Measurements from ENCODE around the gene SKI.
"Not testable (repeated sequence)": the region's sequence is repeated elsewhere in the genome, so short reads cannot be mapped to it uniquely, and the experiment has no call there.

SKI gene

GRCh38 chr1:2252423-2252822, 24.3 kb downstream of the SKI start:
- H3K9me3 Mint-ChIP-seq = peaks cover 2% of the 10 kb centered on the region
- no peak for ATAC-seq
- H3K27me3 Mint-ChIP-seq = no peaks in the 10 kb centered on the region
- H3K4me3 Mint-ChIP-seq = no peak overlapping the region
- H3K36me3 Mint-ChIP-seq = peaks cover 6% of the 10 kb centered on the region
- H3K4me1 Mint-ChIP-seq = peaks cover 52% of the 10 kb centered on the region
- H3K27ac Mint-ChIP-seq = peak overlapping the region; percentile 43

DNA sequence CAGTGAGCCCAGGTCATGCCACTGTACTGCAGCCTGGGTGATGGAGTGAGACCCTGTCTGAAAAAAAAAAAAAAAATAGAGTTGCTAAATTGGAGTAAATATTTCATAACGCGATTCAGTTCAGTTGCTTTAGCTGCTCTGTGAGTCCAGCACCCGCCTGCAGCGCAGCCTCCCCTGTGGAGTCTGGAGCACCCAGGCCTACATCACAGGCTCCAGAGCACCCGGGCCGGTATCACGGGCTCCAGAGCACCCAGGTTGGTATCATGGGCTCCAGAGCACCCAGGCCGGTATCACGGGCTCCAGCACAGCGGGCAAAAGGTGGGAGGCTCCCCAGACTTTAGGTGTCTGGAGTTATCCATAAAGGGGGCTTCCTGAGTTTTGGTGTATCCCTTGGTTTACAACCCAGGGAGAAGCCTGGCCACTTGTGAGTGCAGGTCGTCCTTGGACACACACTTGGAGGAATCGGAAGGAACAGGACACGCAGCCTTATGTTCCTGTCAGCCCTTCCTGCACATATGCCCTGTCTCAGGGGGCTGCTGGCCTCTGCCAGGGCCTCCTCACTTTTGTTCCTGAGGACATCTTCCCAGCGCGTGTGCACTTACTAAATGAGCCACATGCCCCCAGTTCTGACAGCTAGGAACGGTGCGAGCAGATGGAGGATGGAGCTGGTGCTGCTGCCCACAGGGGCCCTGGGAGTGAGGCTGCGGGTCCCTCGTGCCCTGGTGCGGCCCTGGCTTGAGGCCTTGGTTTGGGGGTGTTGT, 25.1 kb downstream of the SKI start:
- H3K9me3 Mint-ChIP-seq = peaks cover 2% of the 10 kb centered on the region
- H3K27ac Mint-ChIP-seq = peak overlapping the region; percentile 43
- H3K27me3 Mint-ChIP-seq = no peaks in the 10 kb centered on the region
- peaks cover 51% of the 10 kb centered on the region for H3K4me1 Mint-ChIP-seq
- H3K4me3 Mint-ChIP-seq = no peak overlapping the region
- H3K36me3 Mint-ChIP-seq = peaks cover 6% of the 10 kb centered on the region
- no peak for ATAC-seq

DNA sequence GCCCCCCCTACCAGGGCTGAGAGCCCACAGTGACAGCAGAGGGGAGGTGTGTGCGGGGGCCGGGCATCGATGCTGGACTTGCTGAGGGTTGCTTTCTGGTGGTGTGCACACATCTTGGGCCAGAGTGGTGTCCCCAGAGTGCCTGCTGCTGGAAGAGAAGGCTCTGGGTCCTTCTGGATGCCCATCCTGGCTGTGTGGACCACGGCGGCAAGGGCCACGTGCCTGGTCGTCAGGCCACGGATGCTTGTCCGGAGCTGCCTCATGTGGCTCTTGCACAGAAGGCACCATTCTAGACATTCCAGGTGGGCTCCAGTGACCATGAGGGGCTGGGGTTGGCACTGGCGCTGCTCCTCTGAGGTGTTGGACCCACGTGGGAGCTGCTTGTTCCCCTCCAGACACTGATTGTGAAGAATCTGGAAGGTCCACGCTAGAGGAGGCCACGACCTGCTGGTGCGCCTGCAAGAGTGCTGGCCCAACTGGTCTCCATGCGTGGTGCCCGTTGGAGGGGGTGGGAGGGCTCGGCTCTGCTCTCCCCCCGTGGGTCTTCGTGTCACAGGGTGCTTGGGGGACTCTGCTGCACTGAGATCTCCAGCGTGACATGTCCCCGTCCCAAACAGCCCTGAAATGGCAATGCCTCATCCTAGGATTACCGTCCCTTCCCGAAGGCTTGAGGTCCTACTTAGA, 25.8 kb downstream of the SKI start:
- Mint-ChIP-seq H3K27ac (no peak overlapping the region), H3K4me1 (peaks cover 51% of the 10 kb centered on the region), H3K9me3 (peaks cover 2% of the 10 kb centered on the region), H3K27me3 (no peaks in the 10 kb centered on the region), H3K4me3 (no peak overlapping the region), H3K36me3 (peaks cover 6% of the 10 kb centered on the region)
- ATAC-seq = no peak

DNA sequence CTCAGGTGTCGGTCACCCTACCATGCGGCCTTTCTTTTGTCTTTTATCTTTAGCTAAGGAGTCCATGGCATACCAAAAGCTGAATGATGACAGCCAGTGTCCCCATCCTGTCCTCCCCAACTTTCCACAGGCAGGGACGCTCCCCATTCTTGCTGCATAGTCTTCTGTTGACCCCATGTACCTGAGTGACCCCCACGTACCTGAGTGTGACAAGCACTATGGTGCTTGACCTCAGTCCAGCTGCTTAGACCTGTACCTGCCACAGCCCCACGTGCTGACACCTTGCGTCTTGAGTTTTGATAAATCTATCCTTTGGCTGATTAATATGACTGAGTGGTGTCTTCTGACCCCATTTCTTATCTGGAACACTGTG, 26.9 kb downstream of the SKI start:
- no peaks in the 10 kb centered on the region for H3K27me3 Mint-ChIP-seq
- H3K27ac Mint-ChIP-seq = no peak overlapping the region
- peaks cover 2% of the 10 kb centered on the region for H3K9me3 Mint-ChIP-seq
- H3K36me3 Mint-ChIP-seq = peaks cover 6% of the 10 kb centered on the region
- no peak for ATAC-seq
- H3K4me3 Mint-ChIP-seq = no peak overlapping the region
- peaks cover 52% of the 10 kb centered on the region for H3K4me1 Mint-ChIP-seq

- peaks cover 6% of the 10 kb centered on the region for H3K36me3 Mint-ChIP-seq
- H3K27ac Mint-ChIP-seq = no peak overlapping the region
- no peak overlapping the region for H3K4me3 Mint-ChIP-seq
- peaks cover 50% of the 10 kb centered on the region for H3K4me1 Mint-ChIP-seq
- H3K9me3 Mint-ChIP-seq = peaks cover 2% of the 10 kb centered on the region
- ATAC-seq = peak; percentile 74
- no peaks in the 10 kb centered on the region for H3K27me3 Mint-ChIP-seq
Observed at GRCh38 chr1:2255420-2256369, 27.6 kb downstream of the SKI start.

DNA sequence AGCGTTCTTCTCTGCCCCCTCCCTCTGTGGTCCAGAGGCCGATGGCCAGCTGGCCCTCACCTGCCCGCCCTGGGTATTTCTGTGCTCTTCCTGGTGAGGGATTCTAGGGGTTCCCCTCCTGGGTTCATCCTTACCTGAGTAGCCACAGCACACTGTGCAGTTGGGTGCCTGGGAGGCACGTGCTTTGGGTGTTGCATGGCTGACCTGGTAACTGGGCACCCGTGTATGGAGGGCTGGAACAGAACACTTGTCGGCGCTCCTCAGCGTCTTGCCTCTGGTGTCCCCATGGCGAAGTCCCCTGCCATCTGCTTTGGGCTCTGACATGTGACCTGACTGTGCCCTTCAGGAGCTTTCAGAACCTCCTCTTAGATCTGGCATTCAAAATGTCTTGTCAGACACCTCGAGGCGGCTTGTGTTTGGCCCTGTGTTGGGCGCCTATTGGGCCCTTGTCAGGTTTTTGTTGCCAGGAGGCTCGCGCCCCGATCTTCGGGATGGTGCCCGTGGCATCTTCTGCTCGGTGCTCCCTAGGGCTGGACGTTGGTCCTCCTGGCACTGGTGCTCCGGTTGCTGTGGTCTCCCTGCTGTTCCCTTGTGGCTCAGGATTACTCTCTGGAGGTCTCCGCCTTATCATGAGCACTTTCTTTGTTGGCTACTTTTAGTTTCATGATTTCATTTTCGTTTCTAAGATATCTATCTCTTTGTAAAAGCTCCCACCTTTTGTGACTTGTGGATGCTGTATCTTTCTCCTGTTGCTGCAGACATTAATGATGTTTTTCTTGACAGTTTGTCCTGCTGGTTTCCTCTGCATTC, 28.5 kb downstream of the SKI start:
- ATAC-seq = no peak
- H3K36me3 Mint-ChIP-seq = peaks cover 6% of the 10 kb centered on the region
- H3K27me3 Mint-ChIP-seq = no peaks in the 10 kb centered on the region
- H3K4me1 Mint-ChIP-seq = peaks cover 50% of the 10 kb centered on the region
- H3K4me3 Mint-ChIP-seq = no peak overlapping the region
- no peak overlapping the region for H3K27ac Mint-ChIP-seq
- H3K9me3 Mint-ChIP-seq = peaks cover 2% of the 10 kb centered on the region

DNA sequence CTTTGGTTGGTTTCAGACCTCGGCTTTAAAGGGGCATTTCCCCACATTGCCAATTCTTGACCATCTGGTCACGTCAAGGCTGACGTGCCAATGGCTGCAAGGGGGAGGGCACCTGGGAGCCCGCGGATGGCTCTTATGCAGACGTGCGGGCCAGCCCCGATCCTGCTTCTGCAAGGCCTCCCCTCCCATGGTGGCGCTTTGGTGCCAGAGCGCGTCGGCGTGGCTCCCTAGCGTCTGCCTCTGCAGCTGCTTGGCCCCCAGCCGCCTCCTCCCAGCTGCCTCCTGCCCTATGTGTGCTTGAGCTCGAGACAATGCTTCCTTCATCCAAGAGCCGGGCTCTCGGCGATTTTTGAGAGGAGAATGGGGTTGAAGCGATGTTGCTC, 29.1 kb downstream of the SKI start:
- Mint-ChIP-seq H3K36me3 (peaks cover 6% of the 10 kb centered on the region), H3K9me3 (peaks cover 2% of the 10 kb centered on the region), H3K4me3 (no peak overlapping the region), H3K27ac (no peak overlapping the region), H3K27me3 (no peaks in the 10 kb centered on the region), H3K4me1 (peaks cover 48% of the 10 kb centered on the region)
- ATAC-seq = no peak

DNA sequence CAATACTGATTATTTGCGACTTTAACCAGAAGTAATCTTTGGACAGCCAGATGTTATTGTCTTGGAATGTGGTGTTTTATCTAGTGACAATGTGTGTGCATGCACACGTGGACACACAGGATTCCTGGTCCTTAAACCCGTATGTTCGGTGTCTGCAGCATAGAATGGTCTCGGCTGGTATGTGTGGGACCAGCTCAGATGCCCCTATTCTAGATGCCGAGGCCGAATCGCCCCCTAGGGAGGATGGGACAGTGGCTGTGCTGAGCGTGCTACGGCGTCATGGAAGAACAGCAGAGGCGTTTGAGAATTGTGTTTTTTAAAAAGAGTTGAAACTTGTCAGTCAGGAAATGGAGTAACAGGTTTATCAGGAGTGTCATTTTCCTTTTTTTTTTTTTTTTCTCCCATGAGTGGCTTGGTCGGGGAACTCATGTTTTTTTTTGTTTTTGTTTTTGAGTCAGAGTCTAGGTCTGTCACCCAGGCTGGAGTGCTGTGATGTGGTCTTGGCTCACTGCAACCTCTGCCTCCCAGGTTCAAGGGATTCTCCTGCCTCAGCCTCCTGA, 30.1 kb downstream of the SKI start:
- Mint-ChIP-seq H3K36me3 (no peaks in the 10 kb centered on the region), H3K27me3 (no peaks in the 10 kb centered on the region), H3K9me3 (peaks cover 2% of the 10 kb centered on the region), H3K4me1 (peaks cover 43% of the 10 kb centered on the region), H3K27ac (no peak overlapping the region), H3K4me3 (peak overlapping the region; percentile 5)
- no peak for ATAC-seq

- Mint-ChIP-seq H3K9me3 (peaks cover 2% of the 10 kb centered on the region), H3K27ac (no peak overlapping the region), H3K4me1 (peaks cover 48% of the 10 kb centered on the region), H3K27me3 (no peaks in the 10 kb centered on the region), H3K36me3 (no peaks in the 10 kb centered on the region), H3K4me3 (no peak overlapping the region)
- ATAC-seq = peak; percentile 79
Observed at GRCh38 chr1:2258996-2259395, 30.9 kb downstream of the SKI start.

DNA sequence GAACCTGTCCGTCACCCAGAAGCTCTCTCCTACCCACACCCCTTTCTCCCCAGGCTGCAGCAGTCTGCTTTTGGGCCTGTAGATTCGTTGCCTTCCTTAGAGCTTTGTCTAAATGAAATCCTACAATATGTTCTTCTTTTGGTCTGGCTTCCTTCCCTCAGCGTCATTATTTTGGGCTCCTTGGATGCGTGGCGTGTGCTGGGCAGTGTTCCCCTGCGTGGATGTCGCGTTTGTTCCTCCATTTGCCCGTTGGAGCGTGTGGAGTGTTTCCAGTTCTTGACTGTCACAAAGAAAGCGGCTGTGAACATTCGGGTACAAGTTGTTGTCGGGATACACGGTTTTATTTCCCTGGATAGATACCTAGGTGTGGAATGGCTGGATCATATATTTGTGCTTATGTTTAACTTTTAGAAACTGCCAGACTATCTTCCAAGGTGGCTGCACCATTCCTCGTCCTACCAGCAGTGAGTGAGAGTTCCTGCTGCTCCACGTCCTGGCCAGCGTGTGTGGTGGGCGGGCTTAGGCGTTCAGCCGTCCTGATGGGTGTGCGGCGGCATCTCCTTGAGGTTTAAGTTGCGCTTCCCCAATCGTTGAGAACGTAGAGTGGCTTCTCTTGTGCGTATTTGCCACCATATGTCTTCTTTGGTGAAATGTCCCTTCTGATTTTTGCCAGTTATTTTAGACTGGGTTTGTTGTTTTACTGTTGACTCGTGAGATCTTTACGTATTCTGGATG, 31.7 kb downstream of the SKI start:
- peaks cover 2% of the 10 kb centered on the region for H3K36me3 Mint-ChIP-seq
- peaks cover 53% of the 10 kb centered on the region for H3K4me1 Mint-ChIP-seq
- no peak overlapping the region for H3K4me3 Mint-ChIP-seq
- H3K27me3 Mint-ChIP-seq = no peaks in the 10 kb centered on the region
- no peak overlapping the region for H3K27ac Mint-ChIP-seq
- H3K9me3 Mint-ChIP-seq = peaks cover 2% of the 10 kb centered on the region
- no peak for ATAC-seq

DNA sequence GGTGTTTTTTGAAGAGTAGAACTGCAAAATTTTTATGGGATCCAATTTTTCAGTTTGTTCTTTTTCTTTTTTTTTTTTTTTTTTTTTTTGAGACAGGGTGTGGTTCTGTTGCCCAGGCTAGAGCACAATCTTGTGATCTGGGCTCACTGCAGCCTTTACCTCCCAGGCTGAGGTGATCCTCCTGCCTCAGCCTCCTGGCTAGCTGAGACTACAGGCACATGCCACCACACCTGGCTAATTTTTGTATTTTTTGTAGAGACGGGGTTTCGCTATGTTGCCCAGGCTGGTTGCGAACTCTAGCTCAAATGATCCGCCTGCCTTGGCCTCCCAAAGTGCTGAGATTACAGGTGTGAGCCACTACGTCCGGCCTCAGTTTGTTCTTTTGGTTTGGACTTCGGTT, 32.4 kb downstream of the SKI start:
- not testable (repeated sequence) for ATAC-seq, H3K4me3 Mint-ChIP-seq, H3K36me3 Mint-ChIP-seq, H3K9me3 Mint-ChIP-seq, H3K27me3 Mint-ChIP-seq, H3K27ac Mint-ChIP-seq
- H3K4me1 Mint-ChIP-seq = peaks cover 59% of the 10 kb centered on the region

DNA sequence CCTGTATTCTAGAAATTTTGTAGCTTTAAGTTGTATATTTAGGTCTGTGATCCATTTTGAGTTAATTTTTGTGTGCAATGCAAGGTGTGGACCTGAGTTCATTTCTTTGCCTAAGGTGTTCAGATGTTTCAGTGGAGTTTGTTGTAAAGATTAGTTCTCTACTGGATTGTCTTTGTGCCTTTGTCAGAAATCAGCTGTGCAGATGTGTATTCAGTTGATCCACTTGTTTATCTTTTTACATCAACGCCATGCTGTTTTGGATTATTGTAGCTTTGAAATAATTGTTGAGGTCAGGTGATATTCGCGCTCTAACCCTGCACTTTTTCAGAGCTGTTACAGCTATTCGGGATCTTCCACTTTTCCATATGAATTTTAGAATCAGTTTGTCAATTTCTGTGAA, 32.8 kb downstream of the SKI start:
- no peak overlapping the region for H3K4me3 Mint-ChIP-seq
- no peak for ATAC-seq
- H3K27me3 Mint-ChIP-seq = no peaks in the 10 kb centered on the region
- H3K9me3 Mint-ChIP-seq = peaks cover 2% of the 10 kb centered on the region
- peaks cover 9% of the 10 kb centered on the region for H3K36me3 Mint-ChIP-seq
- H3K27ac Mint-ChIP-seq = peak overlapping the region; percentile 47
- H3K4me1 Mint-ChIP-seq = peaks cover 62% of the 10 kb centered on the region

DNA sequence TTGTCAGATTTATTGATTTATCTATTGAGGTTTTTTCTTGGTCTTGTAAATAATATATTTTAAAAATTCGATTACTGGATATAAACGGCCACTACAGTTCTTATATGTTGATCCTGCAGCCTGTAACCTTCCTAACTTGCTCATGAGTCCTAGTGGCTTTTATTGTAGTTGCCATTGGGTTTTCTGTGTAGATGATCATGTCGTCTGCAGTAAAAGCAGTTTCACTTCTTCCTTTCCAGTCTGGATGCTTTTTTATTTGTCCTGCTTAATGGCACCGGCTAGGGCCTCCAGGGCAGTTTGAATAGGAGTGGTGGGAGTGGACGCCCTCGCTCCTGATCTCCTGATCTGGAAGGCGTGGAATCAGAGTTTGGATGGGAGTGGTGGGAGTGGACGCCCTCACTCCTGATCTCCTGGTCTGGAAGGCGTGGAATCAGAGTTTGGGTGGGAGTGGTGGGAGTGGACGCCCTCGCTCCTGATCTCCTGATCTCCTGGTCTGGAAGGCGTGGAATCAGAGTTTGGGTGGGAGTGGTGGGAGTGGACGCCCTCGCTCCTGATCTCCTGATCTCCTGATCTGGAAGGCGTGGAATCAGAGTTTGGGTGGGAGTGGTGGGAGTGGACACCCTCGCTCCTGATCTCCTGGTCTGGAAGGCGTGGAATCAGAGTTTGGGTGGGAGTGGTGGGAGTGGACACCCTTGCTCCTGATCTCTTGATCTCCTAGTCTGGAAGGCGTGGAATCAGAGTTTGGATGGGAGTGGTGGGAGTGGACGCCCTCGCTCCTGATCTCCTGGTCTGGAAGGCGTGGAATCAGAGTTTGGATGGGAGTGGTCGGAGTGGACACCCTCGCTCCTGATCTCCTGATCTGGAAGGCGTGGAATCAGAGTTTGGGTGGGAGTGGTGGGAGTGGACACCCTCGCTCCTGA, 33.6 kb downstream of the SKI start:
- not testable (repeated sequence) for H3K4me3 Mint-ChIP-seq, H3K36me3 Mint-ChIP-seq, H3K9me3 Mint-ChIP-seq, ATAC-seq, H3K27me3 Mint-ChIP-seq
- Mint-ChIP-seq H3K4me1 (peaks cover 70% of the 10 kb centered on the region), H3K27ac (peak overlapping the region; percentile 47)
